Heart left ventricle (tissue), 13 donors: Measurements from ENCODE around the gene LAMA3.

Source experiments
- POLR2A ChIP-seq, 2 donors: fragments of 450-650 bp; IDR thresholded peaks; one replicate each; pipeline ENCODE4 v1.6.1; 2017; ENCODE audit warnings: antibody characterized with exemption in 2 of 2, mild to moderate bottlenecking in 2 of 2, moderate library complexity in 2 of 2
- TF ChIP-seq, protein P1 (sequence below), 12 donors: fragments of 200-600 bp; sonication (generic) in 4 of 12; IDR thresholded peaks; one replicate each; pipeline versions ENCODE4 v1.5.0 to v1.8.0; 2018 to 2022; ENCODE audit warnings: antibody characterized with exemption in 12 of 12, mild to moderate bottlenecking in 5 of 12
- donor health status: ischemic (EF 13 %, LVEDD 7.1; RV severe dilation, severe dysfunction).
- donor health status: DM: no; HTN: yes; CAD: no.
- donor health status: DM: no; HTN: no; CAD: no.
- donor health status: ischemic (EF 25% LVEDD 6.9; RV normal size, moderate dysfunction).
- donor health status: ischemic (EF 25% LVEDD 5.7; RV mildly dilated, moderate dysfunction).
- donor health status: ischemic (EF 35%, LVEDD 5.7; RV mildly dilated, moderate dysfunction).
- donor health status: nonischemic (EF 11% LVEDD 7.7; RV severe dilation, severe dysfunction).
- donor health status: DM: yes; HTN: yes; CAD: no.
- donor health status: PGD.
- donor health status: ischemic (EF 29% LVEDD 5.4; RV normal size, mild dysfunction).
- donor health status: nonischemic (EF 23%, LVEDD 6.1; RV moderate dilation, normal function).

DNA sequence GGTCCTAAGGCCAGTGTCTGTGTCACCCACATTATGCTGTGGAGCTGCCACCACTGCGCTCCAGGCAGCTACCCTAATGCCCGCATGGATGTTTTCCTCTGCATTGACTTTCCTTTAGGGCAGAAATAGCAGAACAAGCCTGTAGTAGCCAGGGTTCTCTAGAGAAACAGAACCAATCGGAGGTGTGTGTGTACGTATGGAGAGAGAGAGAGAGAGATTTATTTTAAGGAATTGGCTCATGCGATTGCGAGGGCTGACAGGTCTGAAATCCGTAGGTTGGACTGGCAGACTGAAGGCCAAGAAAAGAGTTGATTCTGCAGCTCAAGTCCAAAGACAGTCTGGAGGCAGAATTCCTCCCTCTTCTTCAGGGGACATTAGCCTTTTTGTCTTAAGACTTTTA is 110.3 kb downstream of the LAMA3 start:
- no peak for TF ChIP-seq POLR2A (IDR thresholded peaks at IDR 0.05)
- TF ChIP-seq, protein P1, sequence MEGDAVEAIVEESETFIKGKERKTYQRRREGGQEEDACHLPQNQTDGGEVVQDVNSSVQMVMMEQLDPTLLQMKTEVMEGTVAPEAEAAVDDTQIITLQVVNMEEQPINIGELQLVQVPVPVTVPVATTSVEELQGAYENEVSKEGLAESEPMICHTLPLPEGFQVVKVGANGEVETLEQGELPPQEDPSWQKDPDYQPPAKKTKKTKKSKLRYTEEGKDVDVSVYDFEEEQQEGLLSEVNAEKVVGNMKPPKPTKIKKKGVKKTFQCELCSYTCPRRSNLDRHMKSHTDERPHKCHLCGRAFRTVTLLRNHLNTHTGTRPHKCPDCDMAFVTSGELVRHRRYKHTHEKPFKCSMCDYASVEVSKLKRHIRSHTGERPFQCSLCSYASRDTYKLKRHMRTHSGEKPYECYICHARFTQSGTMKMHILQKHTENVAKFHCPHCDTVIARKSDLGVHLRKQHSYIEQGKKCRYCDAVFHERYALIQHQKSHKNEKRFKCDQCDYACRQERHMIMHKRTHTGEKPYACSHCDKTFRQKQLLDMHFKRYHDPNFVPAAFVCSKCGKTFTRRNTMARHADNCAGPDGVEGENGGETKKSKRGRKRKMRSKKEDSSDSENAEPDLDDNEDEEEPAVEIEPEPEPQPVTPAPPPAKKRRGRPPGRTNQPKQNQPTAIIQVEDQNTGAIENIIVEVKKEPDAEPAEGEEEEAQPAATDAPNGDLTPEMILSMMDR (IDR thresholded peaks at IDR 0.05), result no peak
